Skeletal muscle satellite cell (primary cell): Measurements from ENCODE around the gene DIO3.
"Not testable (repeated sequence)": the region's sequence is repeated elsewhere in the genome, so short reads cannot be mapped to it uniquely, and the experiment has no call there.

Experiments used
- H3K27me3 ChIP-seq: 2 replicates; pipeline ENCODE4 v1.7.0; 2013; ENCODE audit warnings: low read length; ENCODE audit not compliant: control insufficient read depth, insufficient read depth
- H3K36me3 ChIP-seq: 2 replicates; pipeline ENCODE4 v1.7.0; 2013; ENCODE audit warnings: mild to moderate bottlenecking, control low read depth, low read length; ENCODE audit not compliant: insufficient read depth
- H3K4me1 ChIP-seq: 2 replicates; pipeline ENCODE4 v1.7.0; 2013; ENCODE audit warnings: low read length; ENCODE audit not compliant: control insufficient read depth, insufficient read depth
- H3K4me2 ChIP-seq: 2 replicates; pipeline ENCODE4 v1.7.0; 2013; ENCODE audit warnings: mild to moderate bottlenecking, low read length
- H3K4me3 ChIP-seq: 2 replicates; pipeline ENCODE4 v1.7.0; 2013; ENCODE audit warnings: low read length
- H3K9ac ChIP-seq: 2 replicates; pipeline ENCODE4 v1.7.0; 2013; ENCODE audit warnings: mild to moderate bottlenecking, low read depth, low read length, moderate library complexity
- H3K9me3 ChIP-seq: replicated peaks from 2 replicates; pipeline ENCODE4 v1.7.0; 2013; ENCODE audit warnings: mild to moderate bottlenecking, control low read depth, low read length

The DIO3 gene

GRCh38 chr14:101562659-101563351 is 1.5 kb downstream of the DIO3 start:
- Histone ChIP-seq H3K4me2 (no peak overlapping the region), H3K4me3 (no peak overlapping the region), H3K9me3 (no peaks in the 10 kb centered on the region), H3K9ac (no peak overlapping the region), H3K4me1 (no peaks in the 10 kb centered on the region), H3K27me3 (peaks cover 85% of the 10 kb centered on the region), H3K36me3 (no peaks in the 10 kb centered on the region)

GRCh38 chr14:101563352-101563653 is 2.0 kb downstream of the DIO3 start:
- no peaks in the 10 kb centered on the region for H3K4me1 ChIP-seq
- peaks cover 80% of the 10 kb centered on the region for H3K27me3 ChIP-seq
- H3K9me3 ChIP-seq, result no peaks in the 10 kb centered on the region
- H3K4me2 ChIP-seq, result no peak overlapping the region
- H3K4me3 ChIP-seq, result no peak overlapping the region
- H3K36me3 ChIP-seq, result no peaks in the 10 kb centered on the region
- no peak overlapping the region for H3K9ac ChIP-seq

- H3K4me1 ChIP-seq, result no peaks in the 10 kb centered on the region
- no peak overlapping the region for H3K9ac ChIP-seq
- H3K4me2 ChIP-seq, result no peak overlapping the region
- no peaks in the 10 kb centered on the region for H3K36me3 ChIP-seq
- no peaks in the 10 kb centered on the region for H3K9me3 ChIP-seq
- no peak overlapping the region for H3K4me3 ChIP-seq
- H3K27me3 ChIP-seq, result peaks cover 74% of the 10 kb centered on the region
Measured at GRCh38 chr14:101563654-101564443, 2.6 kb downstream of the DIO3 start.

GRCh38 chr14:101564444-101564776 is 3.1 kb downstream of the DIO3 start:
- no peaks in the 10 kb centered on the region for H3K4me1 ChIP-seq
- no peak overlapping the region for H3K4me3 ChIP-seq
- no peaks in the 10 kb centered on the region for H3K9me3 ChIP-seq
- no peak overlapping the region for H3K4me2 ChIP-seq
- H3K9ac ChIP-seq, result no peak overlapping the region
- H3K36me3 ChIP-seq, result no peaks in the 10 kb centered on the region
- H3K27me3 ChIP-seq, result peaks cover 73% of the 10 kb centered on the region

GRCh38 chr14:101564819-101565698 is 3.8 kb downstream of the DIO3 start:
- Histone ChIP-seq H3K4me2 (no peak overlapping the region), H3K9ac (no peak overlapping the region), H3K27me3 (peaks cover 71% of the 10 kb centered on the region), H3K4me3 (no peak overlapping the region), H3K36me3 (no peaks in the 10 kb centered on the region), H3K4me1 (no peaks in the 10 kb centered on the region), H3K9me3 (no peaks in the 10 kb centered on the region)

GRCh38 chr14:101567252-101567651 is 6.0 kb downstream of the DIO3 start:
- H3K4me3 ChIP-seq, result no peak overlapping the region
- H3K36me3 ChIP-seq, result no peaks in the 10 kb centered on the region
- no peaks in the 10 kb centered on the region for H3K9me3 ChIP-seq
- H3K4me2 ChIP-seq, result no peak overlapping the region
- no peak overlapping the region for H3K9ac ChIP-seq
- H3K4me1 ChIP-seq, result no peaks in the 10 kb centered on the region
- peaks cover 66% of the 10 kb centered on the region for H3K27me3 ChIP-seq

- Histone ChIP-seq H3K27me3 (peaks cover 31% of the 10 kb centered on the region), H3K4me2 (no peak overlapping the region), H3K4me3 (no peak overlapping the region), H3K36me3 (no peaks in the 10 kb centered on the region), H3K9ac (no peak overlapping the region), H3K4me1 (no peaks in the 10 kb centered on the region), H3K9me3 (no peaks in the 10 kb centered on the region)
Measured at GRCh38 chr14:101571004-101571403, 9.7 kb downstream of the DIO3 start.

- not testable (repeated sequence) for H3K36me3 ChIP-seq, H3K4me2 ChIP-seq, H3K4me1 ChIP-seq, H3K9ac ChIP-seq, H3K4me3 ChIP-seq, H3K9me3 ChIP-seq
- H3K27me3 ChIP-seq, result peaks cover 20% of the 10 kb centered on the region
Measured at GRCh38 chr14:101572526-101572925, 11.2 kb downstream of the DIO3 start.

GRCh38 chr14:101573289-101573688 is 12.0 kb downstream of the DIO3 start:
- Histone ChIP-seq H3K27me3 (peaks cover 19% of the 10 kb centered on the region), H3K4me3 (no peak overlapping the region), H3K4me2 (no peak overlapping the region)

GRCh38 chr14:101575581-101575980 is 14.3 kb downstream of the DIO3 start:
- Histone ChIP-seq H3K4me2 (no peak overlapping the region), H3K4me3 (no peak overlapping the region), H3K4me1 (no peaks in the 10 kb centered on the region)

More at GRCh38 chr14:101573289-101573688, 12.0 kb downstream of the DIO3 start:
- Histone ChIP-seq H3K36me3 (no peaks in the 10 kb centered on the region), H3K9ac (no peak overlapping the region), H3K4me1 (no peaks in the 10 kb centered on the region), H3K9me3 (no peaks in the 10 kb centered on the region)

GRCh38 chr14:101577221-101577909 is 16.1 kb downstream of the DIO3 start:
- H3K36me3 ChIP-seq, result no peaks in the 10 kb centered on the region
- no peaks in the 10 kb centered on the region for H3K4me1 ChIP-seq
- no peak overlapping the region for H3K4me3 ChIP-seq
- no peak overlapping the region for H3K4me2 ChIP-seq
- H3K9me3 ChIP-seq, result no peaks in the 10 kb centered on the region
- H3K9ac ChIP-seq, result no peak overlapping the region
- peaks cover 4% of the 10 kb centered on the region for H3K27me3 ChIP-seq

More at GRCh38 chr14:101575581-101575980, 14.3 kb downstream of the DIO3 start:
- no peak overlapping the region for H3K9ac ChIP-seq
- no peaks in the 10 kb centered on the region for H3K36me3 ChIP-seq
- peaks cover 11% of the 10 kb centered on the region for H3K27me3 ChIP-seq
- no peaks in the 10 kb centered on the region for H3K9me3 ChIP-seq
